HS-5 (cell line): ENCODE data around the gene ATF5.

Experiments
- DNase-seq: peaks from one replicate; pipeline ENCODE4 v3.0.0-alpha.2; 2012; ENCODE audit warnings: low read depth

ATF5 gene

GRCh38 chr19:49977076-49977475 lies 48.1 kb downstream of the ATF5 start:
- DNase-seq: no peak

GRCh38 chr19:49977881-49978280 lies 48.9 kb downstream of the ATF5 start:
- no peak for DNase-seq

GRCh38 chr19:49978324-49978723 lies 49.3 kb downstream of the ATF5 start:
- no peak for DNase-seq

GRCh38 chr19:49981603-49982593 lies 52.9 kb downstream of the ATF5 start:
- DNase-seq: no peak
